Upper lobe of left lung (tissue), 6 donors: ENCODE results near the gene EPN1. TPM values are rescaled to one million over a fixed set of nuclear protein-coding genes. Genes with fewer than 3 reads are reported as not detected.

Experiments
- ATAC-seq, 2 donors: fragments of 200-7000 bp; cut with Tn5 transposase; one replicate each; pipeline ENCODE4 v1.9.1; 2022; ENCODE audit warnings: mild to moderate bottlenecking in 2 of 2, moderate library complexity in 2 of 2; ENCODE audit not compliant: low FRiP score in 2 of 2
- DNase-seq, 2 donors: peaks; one replicate each; pipeline ENCODE4 v3.0.0-alpha.2; 2019 to 2020
- H3K27ac ChIP-seq, 4 donors: fragments of 200-600 bp; sonication (generic); one replicate each; pipeline ENCODE4 v1.5.1; 2016 to 2019
- H3K27me3 ChIP-seq, 4 donors: fragments of 200-600 bp; sonication (generic); one replicate each; pipeline ENCODE4 v1.5.1; 2017 to 2019
- H3K36me3 ChIP-seq, 4 donors: fragments of 200-600 bp; sonication (generic); one replicate each; pipeline ENCODE4 v1.5.1; 2016 to 2019
- H3K4me1 ChIP-seq, 4 donors: fragments of 200-600 bp; sonication (generic); one replicate each; pipeline ENCODE4 v1.5.1; 2018 to 2019
- H3K4me3 ChIP-seq, 4 donors: fragments of 200-600 bp; sonication (generic); one replicate each; pipeline ENCODE4 v1.5.1; 2017 to 2019; ENCODE audit warnings: mild to moderate bottlenecking in 2 of 4, moderate library complexity in 1 of 4
- H3K9me3 ChIP-seq, 4 donors: fragments of 200-600 bp; sonication (generic); one replicate each; pipeline ENCODE4 v1.5.1; 2018 to 2019
- CTCF ChIP-seq, 6 experiments: fragments of 450-650 bp in 4 of 6; fragments of 200-600 bp in 2 of 6; sonication (generic) in 2 of 6; IDR thresholded peaks; one replicate each; pipeline ENCODE4 v1.5.1; 2016 to 2019; ENCODE audit warnings: antibody characterized with exemption in 6 of 6
- EP300 ChIP-seq, 4 donors: sonication (generic); formaldehyde crosslinking; IDR thresholded peaks; one replicate each; pipeline ENCODE4 v1.5.1; 2017; ENCODE audit warnings: antibody characterized with exemption in 4 of 4, control low read depth in 2 of 4
- POLR2A ChIP-seq, 4 donors: fragments of 450-650 bp; IDR thresholded peaks; one replicate each; pipeline ENCODE4 v1.5.1; 2016 to 2017; ENCODE audit warnings: antibody characterized with exemption in 4 of 4, mild to moderate bottlenecking in 2 of 4
- POLR2AphosphoS5 ChIP-seq, 2 donors: sonication (generic); formaldehyde crosslinking; IDR thresholded peaks; one replicate each; pipeline ENCODE4 v1.5.1; 2017; ENCODE audit warnings: antibody characterized with exemption in 2 of 2
- WGBS, 2 donors: methylation state at CpG; one replicate each; pipeline ENCODE4 v1.1.5; 2017 to 2018; 5-methylcytosine and 5-hydroxymethylcytosine counted together
- total RNA-seq, 6 donors: library from RNA; depleted of rRNA in 4 of 6; stranded (reverse); fragments of >200 nt in 4 of 6; gene quantifications; one replicate each; pipeline versions ENCODE4 v1.1.0 to v1.2.1, GENCODE V29; 2016 to 2021
- donor health status: DM: no; HTN: no; CAD: no; lungs with moderate emphysema.
- donor health status: DM: no; HTN: yes; CAD: no; lungs with severe emphysema.

Gene EPN1
- total RNA-seq, 6 donors from 2014 or later = 59.7 to 357 (median 126) TPM

- TF ChIP-seq POLR2A (IDR thresholded peaks at IDR 0.05) (no peak), POLR2AphosphoS5 (IDR thresholded peaks at IDR 0.05) (no peak), EP300 (IDR thresholded peaks at IDR 0.05) (no peak), CTCF (IDR thresholded peaks at IDR 0.05) (no peak)
- no peaks in the 10 kb centered on the region for H3K9me3 ChIP-seq
- H3K27me3 ChIP-seq = no peaks in the 10 kb centered on the region
- DNase-seq (no peak), ATAC-seq (no peak)
- no peak overlapping the region for H3K4me3 ChIP-seq
- peaks cover 37 to 49% (median 45%) of the 10 kb centered on the region in 4 donors for H3K4me1 ChIP-seq
- peaks cover 37 to 61% (median 60%) of the 10 kb centered on the region in 4 donors for H3K36me3 ChIP-seq
- 63 to 79% methylated on average over 6 to 9 of the region's 9 CpGs for WGBS, 2 donors
- H3K27ac ChIP-seq = no peak overlapping the region
These were observed 15.2 kb upstream of the EPN1 start for GRCh38 chr19:55659822-55660221.

GRCh38 chr19:55660404-55660803, 14.6 kb upstream of the EPN1 start:
- Histone ChIP-seq H3K27ac (no peak overlapping the region), H3K36me3 (peaks cover 37 to 67% (median 64%) of the 10 kb centered on the region in 4 donors), H3K4me1 (peaks cover 37 to 49% (median 45%) of the 10 kb centered on the region in 4 donors), H3K4me3 (no peak overlapping the region), H3K27me3 (no peaks in the 10 kb centered on the region), H3K9me3 (no peaks in the 10 kb centered on the region)
- WGBS, 2 donors = 96 to 98% methylated on average over 4 to 10 of the region's 12 CpGs
- no peak for TF ChIP-seq POLR2AphosphoS5 (IDR thresholded peaks at IDR 0.05)
- no peak for TF ChIP-seq CTCF (IDR thresholded peaks at IDR 0.05)
- TF ChIP-seq EP300 (IDR thresholded peaks at IDR 0.05) = no peak
- no peak for TF ChIP-seq POLR2A (IDR thresholded peaks at IDR 0.05)
- DNase-seq = no peak
- no peak for ATAC-seq

GRCh38 chr19:55660991-55661390, 14.0 kb upstream of the EPN1 start:
- no peaks in the 10 kb centered on the region for H3K9me3 ChIP-seq
- TF ChIP-seq POLR2AphosphoS5 (IDR thresholded peaks at IDR 0.05) (no peak), POLR2A (IDR thresholded peaks at IDR 0.05) (no peak), CTCF (IDR thresholded peaks at IDR 0.05) (no peak), EP300 (IDR thresholded peaks at IDR 0.05) (no peak)
- no peak overlapping the region for H3K27ac ChIP-seq
- H3K36me3 ChIP-seq = peaks cover 39 to 72% (median 70%) of the 10 kb centered on the region in 4 donors
- H3K4me3 ChIP-seq = no peak overlapping the region
- ATAC-seq = no peak
- 78 to 90% methylated on average over 16 of the region's 16 CpGs for whole genome bisulfite sequencing, 2 donors
- H3K27me3 ChIP-seq = no peaks in the 10 kb centered on the region
- no peak for DNase-seq
- peaks cover 32 to 43% (median 40%) of the 10 kb centered on the region in 4 donors for H3K4me1 ChIP-seq

- 56 to 74% methylated on average over 7 of the region's 7 CpGs for WGBS, 2 donors
- Histone ChIP-seq H3K9me3 (no peaks in the 10 kb centered on the region), H3K4me3 (no peak overlapping the region), H3K4me1 (peaks cover 24 to 34% (median 32%) of the 10 kb centered on the region in 4 donors), H3K27ac (no peak overlapping the region), H3K36me3 (peaks cover 42 to 81% (median 78%) of the 10 kb centered on the region in 4 donors), H3K27me3 (no peaks in the 10 kb centered on the region)
- DNase-seq (no peak), ATAC-seq (no peak)
- no peak for TF ChIP-seq POLR2AphosphoS5 (IDR thresholded peaks at IDR 0.05)
- TF ChIP-seq POLR2A (IDR thresholded peaks at IDR 0.05) = no peak
- TF ChIP-seq CTCF (IDR thresholded peaks at IDR 0.05) = no peak
- no peak for TF ChIP-seq EP300 (IDR thresholded peaks at IDR 0.05)
These were observed 13.2 kb upstream of the EPN1 start for GRCh38 chr19:55661826-55662225.

GRCh38 chr19:55663846-55664536, 11.0 kb upstream of the EPN1 start:
- peaks cover 2 to 18% (median 10%) of the 10 kb centered on the region in 4 donors for H3K4me1 ChIP-seq
- no peak for TF ChIP-seq POLR2A (IDR thresholded peaks at IDR 0.05)
- TF ChIP-seq CTCF (IDR thresholded peaks at IDR 0.05) = no peak
- peak in 1 of 2 donors; percentile 52 for DNase-seq

More at GRCh38 chr19:55663846-55664536, 11.0 kb upstream of the EPN1 start:
- peaks cover 51 to 100% (median 97%) of the 10 kb centered on the region in 4 donors for H3K36me3 ChIP-seq
- no peak overlapping the region for H3K27ac ChIP-seq
- H3K9me3 ChIP-seq = no peaks in the 10 kb centered on the region
- 92 to 96% methylated on average over 19 of the region's 20 CpGs for WGBS, 2 donors
- no peak for ATAC-seq
- H3K4me3 ChIP-seq = no peak overlapping the region
- H3K27me3 ChIP-seq = no peaks in the 10 kb centered on the region
